Activated CD8-positive, alpha-beta memory T cell treated with anti-CD3 and anti-CD28 coated beads for 48 hours (primary cell): ENCODE results near the gene DNAJC24.

Source experiments
- DNase-seq, 3 experiments: peaks; one replicate each; pipeline ENCODE4 v3.0.0-alpha.2; 2020; ENCODE audit warnings: low read depth in 2 of 3, low spot score in 2 of 3

The DNAJC24 gene

DNA sequence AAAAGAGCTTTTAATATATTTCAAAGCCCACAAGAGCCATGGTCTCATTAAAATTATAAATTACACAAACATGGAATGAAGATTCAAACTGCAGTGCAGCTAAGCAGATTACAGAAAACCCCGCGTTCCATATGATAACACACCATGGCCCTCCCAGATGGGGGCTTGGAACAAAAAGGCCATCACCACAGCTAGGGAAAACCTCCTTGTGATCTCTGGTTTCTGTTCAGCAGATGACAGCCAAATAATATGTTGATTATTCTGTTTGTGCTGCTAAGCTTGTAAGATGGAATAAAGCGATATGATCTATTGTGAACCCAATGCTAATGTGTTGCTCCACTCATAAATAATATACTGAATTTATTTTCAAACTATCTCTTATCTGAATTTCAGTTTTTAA, 111.3 kb downstream of the DNAJC24 start:
- no peak for DNase-seq
